ENCODE measurements around the gene HMCN1. TPM values are rescaled to one million over a fixed set of nuclear protein-coding genes. Genes with fewer than 3 reads are reported as not detected.

Gene HMCN1
- polyA plus RNA-seq, 1 donor from 2014 or later: 0.66 TPM

DNA sequence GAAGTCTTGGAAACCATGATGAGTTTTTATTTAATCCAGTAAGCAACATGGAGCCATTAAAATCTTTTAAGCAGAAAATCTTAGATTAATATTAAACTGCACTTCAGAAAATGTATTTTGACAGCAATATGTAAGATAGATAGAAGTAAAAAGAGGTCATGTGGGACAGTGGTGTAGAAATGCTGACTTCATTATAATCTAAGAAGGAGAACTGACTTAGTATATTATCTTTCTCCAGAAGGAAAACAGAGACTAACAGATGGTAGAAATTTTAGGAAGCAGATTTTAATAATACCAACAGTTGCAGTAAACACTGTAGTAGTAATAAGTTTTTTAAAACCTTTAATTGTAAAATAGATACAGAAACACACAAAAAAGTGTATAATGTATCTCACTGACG is 367.9 kb downstream of the HMCN1 start:
- Histone ChIP-seq H3K4me2 (ENCODE audit: low read length) (no peak overlapping the region), H3K27ac (ENCODE audit: low read length) (no peak overlapping the region), H4K20me1 (ENCODE audit: insufficient read depth) (no peaks in the 10 kb centered on the region), H3K27me3 (ENCODE audit: insufficient read depth, low read depth, low read length) (no peaks in the 10 kb centered on the region), H3K9me2 (ENCODE audit: insufficient read depth, low read length) (no peaks in the 10 kb centered on the region), H3K9me3 (ENCODE audit: low read length) (no peaks in the 10 kb centered on the region), H2AFZ (ENCODE audit: low read depth, low read length) (no peak overlapping the region), H3K9ac (ENCODE audit: low read length) (no peak overlapping the region), H3F3A (ENCODE audit: insufficient read depth, low read length, poor library complexity, severe bottlenecking) (no peaks in the 10 kb centered on the region), H3K79me2 (replicated peaks; ENCODE audit: insufficient read depth, low read length) (no peaks in the 10 kb centered on the region), H3K36me3 (ENCODE audit: insufficient read depth, low read length) (no peaks in the 10 kb centered on the region), H3K4me3 (ENCODE audit: low read length) (no peak overlapping the region)
- no peak for TF ChIP-seq MXI1 (conservative IDR thresholded peaks at IDR 0.05; ENCODE audit: poor library complexity, severe bottlenecking)
- TF ChIP-seq EZH2 (IDR thresholded peaks at IDR 0.05; ENCODE audit: borderline replicate concordance, insufficient read depth, low read length, poor library complexity, severe bottlenecking): no peak
- no peak for TF ChIP-seq EP300 (conservative IDR thresholded peaks at IDR 0.05; ENCODE audit: poor library complexity, severe bottlenecking)
- TF ChIP-seq TAF1 (IDR thresholded peaks at IDR 0.05; ENCODE audit: low read depth): no peak
- TF ChIP-seq SMC3 (conservative IDR thresholded peaks at IDR 0.05; ENCODE audit: poor library complexity): no peak
- TF ChIP-seq POLR2AphosphoS5 (IDR thresholded peaks at IDR 0.05): no peak
- TF ChIP-seq RAD21 (conservative IDR thresholded peaks at IDR 0.05): no peak
- TF ChIP-seq, protein P1, sequence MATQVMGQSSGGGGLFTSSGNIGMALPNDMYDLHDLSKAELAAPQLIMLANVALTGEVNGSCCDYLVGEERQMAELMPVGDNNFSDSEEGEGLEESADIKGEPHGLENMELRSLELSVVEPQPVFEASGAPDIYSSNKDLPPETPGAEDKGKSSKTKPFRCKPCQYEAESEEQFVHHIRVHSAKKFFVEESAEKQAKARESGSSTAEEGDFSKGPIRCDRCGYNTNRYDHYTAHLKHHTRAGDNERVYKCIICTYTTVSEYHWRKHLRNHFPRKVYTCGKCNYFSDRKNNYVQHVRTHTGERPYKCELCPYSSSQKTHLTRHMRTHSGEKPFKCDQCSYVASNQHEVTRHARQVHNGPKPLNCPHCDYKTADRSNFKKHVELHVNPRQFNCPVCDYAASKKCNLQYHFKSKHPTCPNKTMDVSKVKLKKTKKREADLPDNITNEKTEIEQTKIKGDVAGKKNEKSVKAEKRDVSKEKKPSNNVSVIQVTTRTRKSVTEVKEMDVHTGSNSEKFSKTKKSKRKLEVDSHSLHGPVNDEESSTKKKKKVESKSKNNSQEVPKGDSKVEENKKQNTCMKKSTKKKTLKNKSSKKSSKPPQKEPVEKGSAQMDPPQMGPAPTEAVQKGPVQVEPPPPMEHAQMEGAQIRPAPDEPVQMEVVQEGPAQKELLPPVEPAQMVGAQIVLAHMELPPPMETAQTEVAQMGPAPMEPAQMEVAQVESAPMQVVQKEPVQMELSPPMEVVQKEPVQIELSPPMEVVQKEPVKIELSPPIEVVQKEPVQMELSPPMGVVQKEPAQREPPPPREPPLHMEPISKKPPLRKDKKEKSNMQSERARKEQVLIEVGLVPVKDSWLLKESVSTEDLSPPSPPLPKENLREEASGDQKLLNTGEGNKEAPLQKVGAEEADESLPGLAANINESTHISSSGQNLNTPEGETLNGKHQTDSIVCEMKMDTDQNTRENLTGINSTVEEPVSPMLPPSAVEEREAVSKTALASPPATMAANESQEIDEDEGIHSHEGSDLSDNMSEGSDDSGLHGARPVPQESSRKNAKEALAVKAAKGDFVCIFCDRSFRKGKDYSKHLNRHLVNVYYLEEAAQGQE (IDR thresholded peaks at IDR 0.05; ENCODE audit: borderline replicate concordance): no peak
- TF ChIP-seq, protein P2, sequence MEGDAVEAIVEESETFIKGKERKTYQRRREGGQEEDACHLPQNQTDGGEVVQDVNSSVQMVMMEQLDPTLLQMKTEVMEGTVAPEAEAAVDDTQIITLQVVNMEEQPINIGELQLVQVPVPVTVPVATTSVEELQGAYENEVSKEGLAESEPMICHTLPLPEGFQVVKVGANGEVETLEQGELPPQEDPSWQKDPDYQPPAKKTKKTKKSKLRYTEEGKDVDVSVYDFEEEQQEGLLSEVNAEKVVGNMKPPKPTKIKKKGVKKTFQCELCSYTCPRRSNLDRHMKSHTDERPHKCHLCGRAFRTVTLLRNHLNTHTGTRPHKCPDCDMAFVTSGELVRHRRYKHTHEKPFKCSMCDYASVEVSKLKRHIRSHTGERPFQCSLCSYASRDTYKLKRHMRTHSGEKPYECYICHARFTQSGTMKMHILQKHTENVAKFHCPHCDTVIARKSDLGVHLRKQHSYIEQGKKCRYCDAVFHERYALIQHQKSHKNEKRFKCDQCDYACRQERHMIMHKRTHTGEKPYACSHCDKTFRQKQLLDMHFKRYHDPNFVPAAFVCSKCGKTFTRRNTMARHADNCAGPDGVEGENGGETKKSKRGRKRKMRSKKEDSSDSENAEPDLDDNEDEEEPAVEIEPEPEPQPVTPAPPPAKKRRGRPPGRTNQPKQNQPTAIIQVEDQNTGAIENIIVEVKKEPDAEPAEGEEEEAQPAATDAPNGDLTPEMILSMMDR (IDR thresholded peaks at IDR 0.05; ENCODE audit: poor library complexity, severe bottlenecking): no peak

DNA sequence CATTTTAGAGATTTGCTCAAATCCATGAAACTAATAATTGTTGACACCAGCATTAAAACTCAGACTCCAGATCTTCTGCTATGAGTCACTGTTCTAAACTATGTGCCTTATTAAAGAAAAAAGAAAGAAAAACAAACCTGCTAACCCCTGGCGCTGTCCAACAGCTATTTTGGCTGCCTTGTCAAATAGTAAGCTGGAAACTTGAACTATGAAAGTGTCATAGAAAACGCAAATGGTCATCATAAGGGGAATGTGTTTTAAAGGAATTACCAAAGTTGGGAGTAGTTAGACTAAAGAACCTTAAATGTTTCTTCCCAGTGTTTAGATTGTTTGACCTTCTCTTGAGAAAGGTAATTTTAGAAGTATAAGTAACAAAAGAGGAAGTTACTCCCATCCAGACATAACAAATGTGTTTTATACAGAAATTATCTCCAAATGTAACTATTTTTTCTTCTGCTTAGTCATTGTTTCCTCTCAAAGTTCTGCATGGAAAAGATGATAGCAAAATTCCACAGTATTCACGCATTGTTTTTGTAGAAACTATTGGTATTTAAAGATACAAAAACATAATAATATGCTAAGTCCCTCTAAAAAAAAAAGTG is 368.5 kb downstream of the HMCN1 start:
- no peak overlapping the region for H3K4me3 ChIP-seq (ENCODE audit: low read length)
- no peaks in the 10 kb centered on the region for H4K20me1 ChIP-seq (ENCODE audit: insufficient read depth)
- no peak overlapping the region for H3K9ac ChIP-seq (ENCODE audit: low read length)
- H3K9me3 ChIP-seq (ENCODE audit: low read length): no peaks in the 10 kb centered on the region
- no peaks in the 10 kb centered on the region for H3K9me2 ChIP-seq (ENCODE audit: insufficient read depth, low read length)
- no peak overlapping the region for H3K27ac ChIP-seq (ENCODE audit: low read length)
- H3K79me2 ChIP-seq (replicated peaks; ENCODE audit: insufficient read depth, low read length): no peaks in the 10 kb centered on the region
- no peak for TF ChIP-seq EZH2 (IDR thresholded peaks at IDR 0.05; ENCODE audit: borderline replicate concordance, insufficient read depth, low read length, poor library complexity, severe bottlenecking)
- TF ChIP-seq RAD21 (conservative IDR thresholded peaks at IDR 0.05): no peak
- no peak for TF ChIP-seq EP300 (conservative IDR thresholded peaks at IDR 0.05; ENCODE audit: poor library complexity, severe bottlenecking)
- no peak for TF ChIP-seq POLR2AphosphoS5 (IDR thresholded peaks at IDR 0.05)
- no peak for TF ChIP-seq TAF1 (IDR thresholded peaks at IDR 0.05; ENCODE audit: low read depth)
- TF ChIP-seq MXI1 (conservative IDR thresholded peaks at IDR 0.05; ENCODE audit: poor library complexity, severe bottlenecking): no peak
- TF ChIP-seq, protein P1 (IDR thresholded peaks at IDR 0.05; ENCODE audit: borderline replicate concordance): no peak
- TF ChIP-seq SMC3 (conservative IDR thresholded peaks at IDR 0.05; ENCODE audit: poor library complexity): no peak
- TF ChIP-seq, protein P2 (IDR thresholded peaks at IDR 0.05; ENCODE audit: poor library complexity, severe bottlenecking): no peak
- no peaks in the 10 kb centered on the region for H3K27me3 ChIP-seq (ENCODE audit: insufficient read depth, low read depth, low read length)
- H3F3A ChIP-seq (ENCODE audit: insufficient read depth, low read length, poor library complexity, severe bottlenecking): no peaks in the 10 kb centered on the region
- H3K4me2 ChIP-seq (ENCODE audit: low read length): no peak overlapping the region
- no peak overlapping the region for H2AFZ ChIP-seq (ENCODE audit: low read depth, low read length)
- H3K36me3 ChIP-seq (ENCODE audit: insufficient read depth, low read length): no peaks in the 10 kb centered on the region
